Measurements from ENCODE around the gene VAV3.

GRCh38 chr1:107668762-107669161 lies 296.2 kb downstream of the VAV3 start:
- TF ChIP-seq CTCF (IDR thresholded peaks at IDR 0.05) (no peak), FOXP4 (CRISPR knock-in tag; IDR thresholded peaks at IDR 0.05) (no peak), CBFB (CRISPR knock-in tag; IDR thresholded peaks at IDR 0.05; ENCODE audit: low read depth) (no peak), USF1 (CRISPR knock-in tag; IDR thresholded peaks at IDR 0.05) (no peak), PRRX2 (CRISPR knock-in tag; IDR thresholded peaks at IDR 0.05) (no peak)

Data from WTC11 (cell line).